GM23338 (cell line): ENCODE results near the gene NDC80. TPM values are rescaled to one million over a fixed set of nuclear protein-coding genes. Genes with fewer than 3 reads are reported as not detected.

Experiments used
- ATAC-seq: fragments of 200-7000 bp; cut with Tn5 transposase; 3 replicates; pipeline ENCODE4 v1.9.1; 2020
- DNase-seq: peaks from one replicate; pipeline ENCODE4 v3.0.0-alpha.2; 2015; ENCODE audit warnings: low spot score
- H2AFZ ChIP-seq: fragments of 200-600 bp; sonication (generic); 2 replicates; pipeline ENCODE4 v1.8.0; 2016; ENCODE audit warnings: antibody characterized with exemption, mild to moderate bottlenecking, moderate library complexity
- H3F3A ChIP-seq: fragments of 200-600 bp; sonication (generic); replicated peaks from 2 replicates; pipeline ENCODE4 v1.8.0; 2017; ENCODE audit warnings: antibody characterized with exemption, mixed run types, low read depth
- H3K27ac ChIP-seq: fragments of 200-600 bp; sonication (generic); 2 replicates; pipeline ENCODE4 v1.6.1; 2016; ENCODE audit warnings: low read depth
- H3K27me3 ChIP-seq: fragments of 200-600 bp; sonication (generic); 2 replicates; pipeline ENCODE4 v1.8.0; 2016; ENCODE audit warnings: mild to moderate bottlenecking, mixed run types, moderate library complexity; ENCODE audit not compliant: insufficient read depth
- H3K36me3 ChIP-seq: fragments of 200-600 bp; sonication (generic); 2 replicates; pipeline ENCODE4 v1.8.0; 2016; ENCODE audit warnings: mild to moderate bottlenecking; ENCODE audit not compliant: insufficient read depth
- H3K4me1 ChIP-seq: fragments of 200-600 bp; sonication (generic); 2 replicates; pipeline ENCODE4 v1.8.0; 2016; ENCODE audit warnings: mild to moderate bottlenecking, moderate library complexity; ENCODE audit not compliant: insufficient read depth
- H3K4me2 ChIP-seq: fragments of 200-600 bp; sonication (generic); 2 replicates; pipeline ENCODE4 v1.7.1; 2017; ENCODE audit warnings: mixed run types
- H3K4me3 ChIP-seq: fragments of 200-600 bp; sonication (generic); 2 replicates; pipeline ENCODE4 v1.6.1; 2016; ENCODE audit warnings: mixed run types
- H3K79me2 ChIP-seq: fragments of 200-600 bp; sonication (generic); replicated peaks from 2 replicates; pipeline ENCODE4 v1.8.0; 2017; ENCODE audit warnings: mild to moderate bottlenecking; ENCODE audit not compliant: insufficient read depth
- H3K9me2 ChIP-seq: fragments of 200-600 bp; sonication (generic); 2 replicates; pipeline ENCODE4 v1.8.0; 2017; ENCODE audit not compliant: insufficient read depth
- H4K20me1 ChIP-seq: fragments of 200-600 bp; sonication (generic); replicated peaks from 2 replicates; pipeline ENCODE4 v1.8.0; 2017; ENCODE audit warnings: mild to moderate bottlenecking; ENCODE audit not compliant: insufficient read depth
- H3K27ac Mint-ChIP-seq: 2 replicates; pipeline ENCODE4 v1.8.0; 2020; ENCODE audit warnings: inconsistent platforms, mild to moderate bottlenecking, moderate library complexity, mixed read lengths
- H3K27me3 Mint-ChIP-seq: 3 replicates; pipeline ENCODE4 v1.8.0; 2022; ENCODE audit warnings: low read depth, mild to moderate bottlenecking, moderate library complexity, mixed read lengths, inconsistent platforms; ENCODE audit not compliant: insufficient read depth, poor library complexity
- H3K36me3 Mint-ChIP-seq: 3 replicates; pipeline ENCODE4 v1.8.0; 2021; ENCODE audit warnings: low read depth, mild to moderate bottlenecking, inconsistent platforms, moderate library complexity, mixed read lengths
- H3K4me1 Mint-ChIP-seq: 3 replicates; pipeline ENCODE4 v1.8.0; 2020; ENCODE audit warnings: mild to moderate bottlenecking, inconsistent platforms, mixed read lengths
- H3K4me3 Mint-ChIP-seq: 3 replicates; pipeline ENCODE4 v1.8.0; 2021; ENCODE audit warnings: moderate library complexity, mild to moderate bottlenecking, inconsistent platforms, mixed read lengths
- H3K9me3 Mint-ChIP-seq: 3 replicates; pipeline ENCODE4 v1.8.0; 2020; ENCODE audit warnings: moderate library complexity, mild to moderate bottlenecking, inconsistent platforms, mixed read lengths
- EZH2 ChIP-seq: fragments of 200-600 bp; sonication (generic); IDR thresholded peaks from one replicate; pipeline ENCODE4 v1.8.0; 2017; ENCODE audit warnings: antibody characterized with exemption, mild to moderate bottlenecking, low read depth; ENCODE audit not compliant: unreplicated experiment
- JUNB ChIP-seq: IDR thresholded peaks from one replicate; pipeline ENCODE4 v1.6.1; 2016; ENCODE audit warnings: antibody characterized with exemption; ENCODE audit not compliant: unreplicated experiment
- NANOG ChIP-seq: IDR thresholded peaks from 2 replicates; pipeline ENCODE4 v1.6.1; 2016; ENCODE audit warnings: antibody characterized with exemption, borderline replicate concordance
- POLR2AphosphoS5 ChIP-seq: IDR thresholded peaks from 2 replicates; pipeline ENCODE4 v1.6.1; 2016; ENCODE audit warnings: antibody characterized with exemption, low read depth
- STAT1 ChIP-seq: IDR thresholded peaks from one replicate; pipeline ENCODE4 v1.6.1; 2016; ENCODE audit warnings: antibody characterized with exemption; ENCODE audit not compliant: unreplicated experiment
- ZNF114 ChIP-seq: fragments of 250-450 bp; sonication (Bioruptor Pico); IDR thresholded peaks from 2 replicates; pipeline ENCODE4 v1.5.0; 2020; ENCODE audit warnings: mild to moderate bottlenecking, moderate library complexity
- ZNF331 ChIP-seq: fragments of 250-450 bp; sonication (Bioruptor Pico); IDR thresholded peaks from 2 replicates; pipeline ENCODE4 v1.5.0; 2020; ENCODE audit warnings: low read depth, mild to moderate bottlenecking, moderate library complexity
- polyA plus RNA-seq: library from polyadenylated mRNA; unstranded; fragments of >200 nt; fragmentation: Nextera tagmentation; extraction: Ambion mirVana; gene quantifications from 2 replicates; pipeline ENCODE4 v1.2.1, GENCODE V29; 2016
- total RNA-seq: library from RNA; depleted of rRNA; stranded (reverse); fragments of >200 nt; shearing (Covaris generic); gene quantifications from 2 replicates; pipeline ENCODE4 v1.2.3, GENCODE V29; 2014
- TF ChIP-seq, protein P1 (sequence below), 2 experiments: fragments of 200-600 bp in 1 of 2; sonication (generic) in 1 of 2; conservative IDR thresholded peaks; 2 replicates each; pipeline versions ENCODE4 v1.5.1 to v1.6.1; 2016 to 2017; ENCODE audit warnings: antibody characterized with exemption in 2 of 2, low read depth in 2 of 2, mild to moderate bottlenecking in 2 of 2, moderate library complexity in 1 of 2
- TF ChIP-seq, protein P2 (sequence below): IDR thresholded peaks from 2 replicates; pipeline ENCODE4 v1.6.1; 2016; ENCODE audit warnings: antibody characterized with exemption
- TF ChIP-seq, protein P3 (sequence below): IDR thresholded peaks from one replicate; pipeline ENCODE4 v1.6.1; 2018; ENCODE audit warnings: antibody characterized with exemption; ENCODE audit not compliant: unreplicated experiment
- TF ChIP-seq, protein P4 (sequence below): fragments of 250-450 bp; sonication (Bioruptor Pico); IDR thresholded peaks from 2 replicates; pipeline ENCODE4 v1.5.0; 2020; ENCODE audit warnings: mild to moderate bottlenecking, moderate library complexity

The NDC80 gene
- total and polyA plus RNA-seq, 2 experiments from 2014 or later = 36.6 to 58.4 TPM

DNA sequence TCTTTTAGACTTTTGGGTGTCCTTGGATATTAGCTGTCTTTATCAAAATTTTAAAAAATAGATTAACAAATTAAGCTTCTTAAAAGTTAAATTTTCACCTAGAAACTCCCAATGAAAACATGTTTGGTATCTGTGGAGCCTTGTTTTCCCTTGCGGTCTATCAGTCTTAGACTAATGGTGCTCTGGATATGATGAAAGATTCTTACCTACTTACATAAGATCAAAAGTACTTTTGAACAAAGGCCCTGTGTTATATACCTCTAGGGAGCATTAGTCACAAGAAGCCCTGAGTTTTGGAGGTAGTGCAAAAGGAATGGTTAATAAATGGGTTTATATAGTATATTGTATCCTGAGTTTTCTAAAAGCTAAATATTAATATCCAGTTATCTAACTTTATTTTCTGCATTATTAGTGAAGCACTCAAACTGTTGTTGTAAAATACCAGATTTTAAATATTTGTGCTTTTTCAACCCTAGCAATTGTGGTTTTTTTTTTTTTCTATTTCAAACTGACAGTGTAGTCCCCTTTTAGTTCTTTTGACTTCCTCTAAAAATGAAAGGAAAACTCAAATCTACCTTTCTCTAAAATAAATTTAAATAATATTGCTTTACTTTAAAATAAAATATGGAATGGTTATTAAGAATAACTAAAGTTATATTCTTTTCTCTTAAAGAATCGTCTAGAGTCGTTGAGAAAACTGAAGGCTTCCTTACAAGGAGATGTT, 18.1 kb downstream of the NDC80 start:
- peaks cover 6% of the 10 kb centered on the region; the same call in 1 of the 2 replicates for H4K20me1 ChIP-seq
- Mint-ChIP-seq H3K27ac (no peak overlapping the region), H3K4me3 (no peak overlapping the region), H3K4me1 (no peaks in the 10 kb centered on the region), H3K27me3 (no peaks in the 10 kb centered on the region), H3K36me3 (peaks cover 59% of the 10 kb centered on the region), H3K9me3 (no peaks in the 10 kb centered on the region)
- TF ChIP-seq EZH2 (no peak), JUNB (no peak), ZNF331 (CRISPR knock-in tag) (no peak), ZNF114 (CRISPR knock-in tag) (no peak), POLR2AphosphoS5 (no peak), NANOG (no peak), STAT1 (no peak)
- TF ChIP-seq, protein P1, sequence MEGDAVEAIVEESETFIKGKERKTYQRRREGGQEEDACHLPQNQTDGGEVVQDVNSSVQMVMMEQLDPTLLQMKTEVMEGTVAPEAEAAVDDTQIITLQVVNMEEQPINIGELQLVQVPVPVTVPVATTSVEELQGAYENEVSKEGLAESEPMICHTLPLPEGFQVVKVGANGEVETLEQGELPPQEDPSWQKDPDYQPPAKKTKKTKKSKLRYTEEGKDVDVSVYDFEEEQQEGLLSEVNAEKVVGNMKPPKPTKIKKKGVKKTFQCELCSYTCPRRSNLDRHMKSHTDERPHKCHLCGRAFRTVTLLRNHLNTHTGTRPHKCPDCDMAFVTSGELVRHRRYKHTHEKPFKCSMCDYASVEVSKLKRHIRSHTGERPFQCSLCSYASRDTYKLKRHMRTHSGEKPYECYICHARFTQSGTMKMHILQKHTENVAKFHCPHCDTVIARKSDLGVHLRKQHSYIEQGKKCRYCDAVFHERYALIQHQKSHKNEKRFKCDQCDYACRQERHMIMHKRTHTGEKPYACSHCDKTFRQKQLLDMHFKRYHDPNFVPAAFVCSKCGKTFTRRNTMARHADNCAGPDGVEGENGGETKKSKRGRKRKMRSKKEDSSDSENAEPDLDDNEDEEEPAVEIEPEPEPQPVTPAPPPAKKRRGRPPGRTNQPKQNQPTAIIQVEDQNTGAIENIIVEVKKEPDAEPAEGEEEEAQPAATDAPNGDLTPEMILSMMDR (conservative IDR thresholded peaks at IDR 0.05; ENCODE audit: low read depth in 2 of 2) = no peak
- TF ChIP-seq, protein P2, sequence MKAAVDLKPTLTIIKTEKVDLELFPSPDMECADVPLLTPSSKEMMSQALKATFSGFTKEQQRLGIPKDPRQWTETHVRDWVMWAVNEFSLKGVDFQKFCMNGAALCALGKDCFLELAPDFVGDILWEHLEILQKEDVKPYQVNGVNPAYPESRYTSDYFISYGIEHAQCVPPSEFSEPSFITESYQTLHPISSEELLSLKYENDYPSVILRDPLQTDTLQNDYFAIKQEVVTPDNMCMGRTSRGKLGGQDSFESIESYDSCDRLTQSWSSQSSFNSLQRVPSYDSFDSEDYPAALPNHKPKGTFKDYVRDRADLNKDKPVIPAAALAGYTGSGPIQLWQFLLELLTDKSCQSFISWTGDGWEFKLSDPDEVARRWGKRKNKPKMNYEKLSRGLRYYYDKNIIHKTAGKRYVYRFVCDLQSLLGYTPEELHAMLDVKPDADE = no peak
- TF ChIP-seq, protein P3, sequence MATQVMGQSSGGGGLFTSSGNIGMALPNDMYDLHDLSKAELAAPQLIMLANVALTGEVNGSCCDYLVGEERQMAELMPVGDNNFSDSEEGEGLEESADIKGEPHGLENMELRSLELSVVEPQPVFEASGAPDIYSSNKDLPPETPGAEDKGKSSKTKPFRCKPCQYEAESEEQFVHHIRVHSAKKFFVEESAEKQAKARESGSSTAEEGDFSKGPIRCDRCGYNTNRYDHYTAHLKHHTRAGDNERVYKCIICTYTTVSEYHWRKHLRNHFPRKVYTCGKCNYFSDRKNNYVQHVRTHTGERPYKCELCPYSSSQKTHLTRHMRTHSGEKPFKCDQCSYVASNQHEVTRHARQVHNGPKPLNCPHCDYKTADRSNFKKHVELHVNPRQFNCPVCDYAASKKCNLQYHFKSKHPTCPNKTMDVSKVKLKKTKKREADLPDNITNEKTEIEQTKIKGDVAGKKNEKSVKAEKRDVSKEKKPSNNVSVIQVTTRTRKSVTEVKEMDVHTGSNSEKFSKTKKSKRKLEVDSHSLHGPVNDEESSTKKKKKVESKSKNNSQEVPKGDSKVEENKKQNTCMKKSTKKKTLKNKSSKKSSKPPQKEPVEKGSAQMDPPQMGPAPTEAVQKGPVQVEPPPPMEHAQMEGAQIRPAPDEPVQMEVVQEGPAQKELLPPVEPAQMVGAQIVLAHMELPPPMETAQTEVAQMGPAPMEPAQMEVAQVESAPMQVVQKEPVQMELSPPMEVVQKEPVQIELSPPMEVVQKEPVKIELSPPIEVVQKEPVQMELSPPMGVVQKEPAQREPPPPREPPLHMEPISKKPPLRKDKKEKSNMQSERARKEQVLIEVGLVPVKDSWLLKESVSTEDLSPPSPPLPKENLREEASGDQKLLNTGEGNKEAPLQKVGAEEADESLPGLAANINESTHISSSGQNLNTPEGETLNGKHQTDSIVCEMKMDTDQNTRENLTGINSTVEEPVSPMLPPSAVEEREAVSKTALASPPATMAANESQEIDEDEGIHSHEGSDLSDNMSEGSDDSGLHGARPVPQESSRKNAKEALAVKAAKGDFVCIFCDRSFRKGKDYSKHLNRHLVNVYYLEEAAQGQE = no peak
- TF ChIP-seq, protein P4, sequence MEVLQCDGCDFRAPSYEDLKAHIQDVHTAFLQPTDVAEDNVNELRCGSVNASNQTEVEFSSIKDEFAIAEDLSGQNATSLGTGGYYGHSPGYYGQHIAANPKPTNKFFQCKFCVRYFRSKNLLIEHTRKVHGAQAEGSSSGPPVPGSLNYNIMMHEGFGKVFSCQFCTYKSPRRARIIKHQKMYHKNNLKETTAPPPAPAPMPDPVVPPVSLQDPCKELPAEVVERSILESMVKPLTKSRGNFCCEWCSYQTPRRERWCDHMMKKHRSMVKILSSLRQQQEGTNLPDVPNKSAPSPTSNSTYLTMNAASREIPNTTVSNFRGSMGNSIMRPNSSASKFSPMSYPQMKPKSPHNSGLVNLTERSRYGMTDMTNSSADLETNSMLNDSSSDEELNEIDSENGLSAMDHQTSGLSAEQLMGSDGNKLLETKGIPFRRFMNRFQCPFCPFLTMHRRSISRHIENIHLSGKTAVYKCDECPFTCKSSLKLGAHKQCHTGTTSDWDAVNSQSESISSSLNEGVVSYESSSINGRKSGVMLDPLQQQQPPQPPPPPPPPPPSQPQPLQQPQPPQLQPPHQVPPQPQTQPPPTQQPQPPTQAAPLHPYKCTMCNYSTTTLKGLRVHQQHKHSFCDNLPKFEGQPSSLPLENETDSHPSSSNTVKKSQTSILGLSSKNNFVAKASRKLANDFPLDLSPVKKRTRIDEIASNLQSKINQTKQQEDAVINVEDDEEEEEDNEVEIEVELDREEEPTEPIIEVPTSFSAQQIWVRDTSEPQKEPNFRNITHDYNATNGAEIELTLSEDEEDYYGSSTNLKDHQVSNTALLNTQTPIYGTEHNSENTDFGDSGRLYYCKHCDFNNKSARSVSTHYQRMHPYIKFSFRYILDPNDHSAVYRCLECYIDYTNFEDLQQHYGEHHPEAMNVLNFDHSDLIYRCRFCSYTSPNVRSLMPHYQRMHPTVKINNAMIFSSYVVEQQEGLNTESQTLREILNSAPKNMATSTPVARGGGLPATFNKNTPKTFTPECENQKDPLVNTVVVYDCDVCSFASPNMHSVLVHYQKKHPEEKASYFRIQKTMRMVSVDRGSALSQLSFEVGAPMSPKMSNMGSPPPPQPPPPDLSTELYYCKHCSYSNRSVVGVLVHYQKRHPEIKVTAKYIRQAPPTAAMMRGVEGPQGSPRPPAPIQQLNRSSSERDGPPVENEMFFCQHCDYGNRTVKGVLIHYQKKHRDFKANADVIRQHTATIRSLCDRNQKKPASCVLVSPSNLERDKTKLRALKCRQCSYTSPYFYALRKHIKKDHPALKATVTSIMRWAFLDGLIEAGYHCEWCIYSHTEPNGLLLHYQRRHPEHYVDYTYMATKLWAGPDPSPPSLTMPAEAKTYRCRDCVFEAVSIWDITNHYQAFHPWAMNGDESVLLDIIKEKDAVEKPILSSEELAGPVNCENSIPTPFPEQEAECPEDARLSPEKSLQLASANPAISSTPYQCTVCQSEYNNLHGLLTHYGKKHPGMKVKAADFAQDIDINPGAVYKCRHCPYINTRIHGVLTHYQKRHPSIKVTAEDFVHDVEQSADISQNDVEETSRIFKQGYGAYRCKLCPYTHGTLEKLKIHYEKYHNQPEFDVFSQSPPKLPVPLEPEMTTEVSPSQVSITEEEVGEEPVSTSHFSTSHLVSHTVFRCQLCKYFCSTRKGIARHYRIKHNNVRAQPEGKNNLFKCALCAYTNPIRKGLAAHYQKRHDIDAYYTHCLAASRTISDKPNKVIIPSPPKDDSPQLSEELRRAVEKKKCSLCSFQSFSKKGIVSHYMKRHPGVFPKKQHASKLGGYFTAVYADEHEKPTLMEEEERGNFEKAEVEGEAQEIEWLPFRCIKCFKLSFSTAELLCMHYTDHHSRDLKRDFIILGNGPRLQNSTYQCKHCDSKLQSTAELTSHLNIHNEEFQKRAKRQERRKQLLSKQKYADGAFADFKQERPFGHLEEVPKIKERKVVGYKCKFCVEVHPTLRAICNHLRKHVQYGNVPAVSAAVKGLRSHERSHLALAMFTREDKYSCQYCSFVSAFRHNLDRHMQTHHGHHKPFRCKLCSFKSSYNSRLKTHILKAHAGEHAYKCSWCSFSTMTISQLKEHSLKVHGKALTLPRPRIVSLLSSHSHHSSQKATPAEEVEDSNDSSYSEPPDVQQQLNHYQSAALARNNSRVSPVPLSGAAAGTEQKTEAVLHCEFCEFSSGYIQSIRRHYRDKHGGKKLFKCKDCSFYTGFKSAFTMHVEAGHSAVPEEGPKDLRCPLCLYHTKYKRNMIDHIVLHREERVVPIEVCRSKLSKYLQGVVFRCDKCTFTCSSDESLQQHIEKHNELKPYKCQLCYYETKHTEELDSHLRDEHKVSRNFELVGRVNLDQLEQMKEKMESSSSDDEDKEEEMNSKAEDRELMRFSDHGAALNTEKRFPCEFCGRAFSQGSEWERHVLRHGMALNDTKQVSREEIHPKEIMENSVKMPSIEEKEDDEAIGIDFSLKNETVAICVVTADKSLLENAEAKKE (CRISPR knock-in tag) = no peak
- no peak overlapping the region for H3K27ac ChIP-seq
- no peaks in the 10 kb centered on the region for H3K9me2 ChIP-seq
- DNase-seq (no peak), ATAC-seq (no peak)
- no peak overlapping the region for H2AFZ ChIP-seq
- no peaks in the 10 kb centered on the region for H3F3A ChIP-seq
- no peaks in the 10 kb centered on the region for H3K4me1 ChIP-seq
- no peaks in the 10 kb centered on the region for H3K27me3 ChIP-seq
- H3K79me2 ChIP-seq = no peaks in the 10 kb centered on the region
- no peak overlapping the region for H3K4me3 ChIP-seq
- H3K36me3 ChIP-seq = peaks cover 60% of the 10 kb centered on the region
- no peak overlapping the region for H3K4me2 ChIP-seq
